Endodermal cell (in vitro differentiated cells): ENCODE measurements around the gene MASP2. TPM values are rescaled to one million over a fixed set of nuclear protein-coding genes. Genes with fewer than 3 reads are reported as not detected.

Experiments used
- DNase-seq: peaks from one replicate; pipeline ENCODE4 v3.0.0-alpha.2; 2017
- H3K27ac ChIP-seq: 2 replicates; pipeline ENCODE4 v1.5.1; 2013; ENCODE audit warnings: mild to moderate bottlenecking, low read depth, low read length, moderate library complexity
- H3K27me3 ChIP-seq: 2 replicates; pipeline ENCODE4 v1.6.1; 2013; ENCODE audit warnings: mild to moderate bottlenecking, low read length, moderate library complexity; ENCODE audit not compliant: insufficient read depth, control insufficient read depth, poor library complexity, severe bottlenecking
- H3K36me3 ChIP-seq: 2 replicates; pipeline ENCODE4 v1.7.0; 2013; ENCODE audit warnings: mild to moderate bottlenecking, low read length, moderate library complexity; ENCODE audit not compliant: control insufficient read depth, insufficient read depth
- H3K4me1 ChIP-seq: one replicate; pipeline ENCODE4 v1.7.0; 2013; ENCODE audit warnings: low read length; ENCODE audit not compliant: control insufficient read depth, insufficient read depth
- H3K4me3 ChIP-seq: 2 replicates; pipeline ENCODE4 v1.5.1; 2013; ENCODE audit warnings: mild to moderate bottlenecking, low read length, moderate library complexity
- H3K9ac ChIP-seq: 2 replicates; pipeline ENCODE4 v1.6.1; 2013; ENCODE audit warnings: mild to moderate bottlenecking, low read length, moderate library complexity; ENCODE audit not compliant: poor library complexity, severe bottlenecking; ENCODE audit errors: extremely low read depth
- H3K9me3 ChIP-seq: 2 replicates; pipeline ENCODE4 v1.6.1; 2013; ENCODE audit warnings: mild to moderate bottlenecking, low read length, moderate library complexity; ENCODE audit not compliant: control insufficient read depth
- H3K27ac Mint-ChIP-seq: 2 replicates; pipeline ENCODE4 v1.8.0; 2020; ENCODE audit warnings: mixed read lengths
- H3K27me3 Mint-ChIP-seq: 2 replicates; pipeline ENCODE4 v1.8.0; 2021; ENCODE audit warnings: mild to moderate bottlenecking, mixed read lengths; ENCODE audit not compliant: insufficient read depth
- H3K36me3 Mint-ChIP-seq: 2 replicates; pipeline ENCODE4 v1.8.0; 2020; ENCODE audit warnings: low read depth, mixed read lengths
- H3K4me1 Mint-ChIP-seq: 2 replicates; pipeline ENCODE4 v1.8.0; 2020; ENCODE audit warnings: mixed read lengths
- H3K4me3 Mint-ChIP-seq: 2 replicates; pipeline ENCODE4 v1.8.0; 2020; ENCODE audit warnings: mild to moderate bottlenecking, moderate library complexity, mixed read lengths
- H3K9me3 Mint-ChIP-seq: 2 replicates; pipeline ENCODE4 v1.8.0; 2020; ENCODE audit warnings: mild to moderate bottlenecking, mixed read lengths
- WGBS, 2 experiments: methylation state at CpG; one replicate each; pipeline versions ENCODE4 v1.1.5 to v1.1.7; 2013; ENCODE audit warnings: missing lambda C conversion rate in 2 of 2, mixed read lengths in 1 of 2; ENCODE audit not compliant: insufficient coverage in 1 of 2, insufficient read length in 1 of 2; 5-methylcytosine and 5-hydroxymethylcytosine counted together
- total RNA-seq, 2 donors: library from RNA; stranded (reverse); fragmentation: NEBNext Ultra II Directional in 1 of 2; extraction: Animal tissue kit (Norgen Biotek cat#: 25700) in 1 of 2; gene quantifications; 2 replicates in 1 of 2; 3 replicates in 1 of 2; pipeline ENCODE4 v1.2.1, GENCODE V29; 2021
- TF ChIP-seq, protein P1 (sequence below): fragments of 200-600 bp; sonication (generic); conservative IDR thresholded peaks from 2 replicates; pipeline ENCODE4 v1.5.0; 2021; ENCODE audit warnings: antibody characterized with exemption, mild to moderate bottlenecking

MASP2 gene
- total RNA-seq, 2 donors from 2014 or later, result 0.51 TPM; not detected in 1

DNA sequence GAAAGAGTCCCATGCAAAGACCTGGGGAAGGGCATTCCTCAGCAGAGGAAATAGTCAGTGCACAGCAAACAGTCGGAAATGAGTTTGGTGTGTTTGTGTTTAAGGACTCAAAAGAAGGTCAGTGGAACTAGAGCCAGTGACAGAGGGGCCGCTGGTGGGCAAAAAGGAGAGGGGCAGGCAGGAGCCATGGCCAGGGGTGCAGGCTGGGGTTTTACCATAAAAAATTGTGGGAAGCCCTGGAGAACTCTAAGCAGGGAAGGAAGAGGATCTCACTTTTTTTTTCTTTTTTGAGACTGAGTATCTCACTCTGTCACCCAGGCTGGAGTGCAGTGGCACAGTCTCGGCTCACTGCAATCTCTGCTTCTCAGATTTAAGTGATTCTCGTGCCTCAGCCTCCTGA, 68.3 kb downstream of the MASP2 start:
- Mint-ChIP-seq H3K27ac (no peak overlapping the region), H3K27me3 (peaks cover 5% of the 10 kb centered on the region)
- H3K4me1 ChIP-seq, result no peaks in the 10 kb centered on the region

More for the DNA sequence above, 68.3 kb downstream of the MASP2 start:
- Mint-ChIP-seq H3K4me1 (peaks cover 11% of the 10 kb centered on the region), H3K4me3 (no peak overlapping the region), H3K9me3 (no peaks in the 10 kb centered on the region), H3K36me3 (no peaks in the 10 kb centered on the region)
- H3K4me3 ChIP-seq, result no peak overlapping the region
- H3K27me3 ChIP-seq, result no peaks in the 10 kb centered on the region
- TF ChIP-seq, protein P1, sequence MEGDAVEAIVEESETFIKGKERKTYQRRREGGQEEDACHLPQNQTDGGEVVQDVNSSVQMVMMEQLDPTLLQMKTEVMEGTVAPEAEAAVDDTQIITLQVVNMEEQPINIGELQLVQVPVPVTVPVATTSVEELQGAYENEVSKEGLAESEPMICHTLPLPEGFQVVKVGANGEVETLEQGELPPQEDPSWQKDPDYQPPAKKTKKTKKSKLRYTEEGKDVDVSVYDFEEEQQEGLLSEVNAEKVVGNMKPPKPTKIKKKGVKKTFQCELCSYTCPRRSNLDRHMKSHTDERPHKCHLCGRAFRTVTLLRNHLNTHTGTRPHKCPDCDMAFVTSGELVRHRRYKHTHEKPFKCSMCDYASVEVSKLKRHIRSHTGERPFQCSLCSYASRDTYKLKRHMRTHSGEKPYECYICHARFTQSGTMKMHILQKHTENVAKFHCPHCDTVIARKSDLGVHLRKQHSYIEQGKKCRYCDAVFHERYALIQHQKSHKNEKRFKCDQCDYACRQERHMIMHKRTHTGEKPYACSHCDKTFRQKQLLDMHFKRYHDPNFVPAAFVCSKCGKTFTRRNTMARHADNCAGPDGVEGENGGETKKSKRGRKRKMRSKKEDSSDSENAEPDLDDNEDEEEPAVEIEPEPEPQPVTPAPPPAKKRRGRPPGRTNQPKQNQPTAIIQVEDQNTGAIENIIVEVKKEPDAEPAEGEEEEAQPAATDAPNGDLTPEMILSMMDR, result no peak
- no peak overlapping the region for H3K9ac ChIP-seq
- 87 to 91% methylated on average over 4 of the region's 4 CpGs for WGBS, 2 experiments
- H3K9me3 ChIP-seq, result no peaks in the 10 kb centered on the region
- peak overlapping the region; percentile 100 for H3K27ac ChIP-seq
- no peak for DNase-seq
- H3K36me3 ChIP-seq, result no peaks in the 10 kb centered on the region

Other genes starting within 250 kb of the MASP2 start
- 100 to 1,000 TPM; 203 to 216 TPM for gene TARDBP, start 34.6 kb downstream of the MASP2 start, total RNA-seq
- 100 to 1,000 TPM; 106 to 107 TPM for gene SRM, start 12.8 kb upstream of the MASP2 start, total RNA-seq
- 10 to 100 TPM; 81.4 to 89.7 TPM for gene EXOSC10, start 52.6 kb upstream of the MASP2 start, total RNA-seq
- not detected for gene ANGPTL7, start 142.1 kb upstream of the MASP2 start, total RNA-seq
- 10 to 100 TPM; 69.0 to 78.3 TPM for gene MTOR, start 215.3 kb upstream of the MASP2 start, total RNA-seq
- 10 to 100 TPM; 12.9 to 15.9 TPM for gene UBIAD1, start 226.0 kb upstream of the MASP2 start, total RNA-seq